GM12865 (cell line): ENCODE data around the gene HES7.
"Not testable (repeated sequence)": the region's sequence is repeated elsewhere in the genome, so short reads cannot be mapped to it uniquely, and the experiment has no call there.

Source experiments
- DNase-seq: peaks from one replicate; pipeline ENCODE4 v3.0.0; 2010; ENCODE audit warnings: low read depth
- H3K4me3 ChIP-seq: 2 replicates; pipeline ENCODE4 v1.5.1; 2011; ENCODE audit warnings: mild to moderate bottlenecking, low read depth, low read length, control low read depth
- CTCF ChIP-seq: IDR thresholded peaks from 2 replicates; pipeline ENCODE4 v1.5.1; 2011; ENCODE audit warnings: low read length, control low read depth, low read depth, inconsistent platforms; ENCODE audit not compliant: insufficient read depth; ENCODE audit errors: missing control alignments

The HES7 gene

GRCh38 chr17:8079291-8080207 is 44.4 kb downstream of the HES7 start:
- peak; percentile 86 for TF ChIP-seq CTCF
- peak; percentile 73 for DNase-seq

GRCh38 chr17:8077939-8078338 is 46.0 kb downstream of the HES7 start:
- not testable (repeated sequence) for H3K4me3 ChIP-seq, DNase-seq

More at GRCh38 chr17:8079291-8080207, 44.4 kb downstream of the HES7 start:
- peak overlapping the region; percentile 48 for H3K4me3 ChIP-seq

- no peak for DNase-seq
- no peak for TF ChIP-seq CTCF
- no peak overlapping the region for H3K4me3 ChIP-seq
Measured at GRCh38 chr17:8076502-8077266, 47.2 kb downstream of the HES7 start.

GRCh38 chr17:8075574-8076342 is 48.1 kb downstream of the HES7 start:
- DNase-seq, result no peak
- TF ChIP-seq CTCF, result no peak
- no peak overlapping the region for H3K4me3 ChIP-seq

- DNase-seq, result no peak
- TF ChIP-seq CTCF, result no peak
- H3K4me3 ChIP-seq, result no peak overlapping the region
Measured at GRCh38 chr17:8075081-8075480, 48.8 kb downstream of the HES7 start.

GRCh38 chr17:8074554-8074953 is 49.4 kb downstream of the HES7 start:
- TF ChIP-seq CTCF, result no peak
- no peak overlapping the region for H3K4me3 ChIP-seq
- DNase-seq, result no peak
